PC-3 (cell line): ENCODE data around the gene ARHGAP42. TPM values are rescaled to one million over a fixed set of nuclear protein-coding genes. Genes with fewer than 3 reads are reported as not detected.

Source experiments
- ATAC-seq: fragments of 200-7000 bp; cut with Tn5 transposase; 2 replicates; pipeline ENCODE4 v1.9.1; 2020; ENCODE audit warnings: mild to moderate bottlenecking, moderate library complexity
- BruUV-seq: library from RNA; stranded (reverse); fragments of 400-500 nt; replicated peaks from 2 replicates; lab custom pipeline; 2021; lab: Mats Ljungman, UMichigan
- CTCF ChIA-PET: fragments of 300-600 bp; sonication (Branson Sonifier 250); formaldehyde crosslinking; loops from one replicate; lab custom pipeline; 2022; ENCODE audit warnings: antibody characterized with exemption; lab: Charles Lee
- POLR2A ChIA-PET: fragments of 300-600 bp; sonication (Branson Sonifier 250); formaldehyde crosslinking; loops from one replicate; lab custom pipeline; 2022; ENCODE audit warnings: antibody characterized with exemption; ENCODE audit not compliant: unreplicated experiment; lab: Charles Lee
- DNase-seq: peaks from one replicate; pipeline ENCODE4 v3.0.0-alpha.2; 2015
- H2AFZ ChIP-seq: fragments of 300-600 bp; sonication (generic); 2 replicates; pipeline ENCODE4 v1.6.0; 2016; ENCODE audit warnings: antibody characterized with exemption, low read length
- H3F3A ChIP-seq: fragments of 300-600 bp; sonication (generic); one replicate; pipeline ENCODE4 v1.6.0; 2017; ENCODE audit warnings: antibody characterized with exemption, low read length, control low read depth, mild to moderate bottlenecking; ENCODE audit not compliant: unreplicated experiment
- H3K27ac ChIP-seq: fragments of 300-600 bp; sonication (generic); 2 replicates; pipeline ENCODE4 v1.5.1; 2016; ENCODE audit warnings: mild to moderate bottlenecking, low read length
- H3K27me3 ChIP-seq: fragments of 300-600 bp; sonication (generic); 2 replicates; pipeline ENCODE4 v1.6.1; 2016; ENCODE audit warnings: low read length, mixed read lengths
- H3K36me3 ChIP-seq: fragments of 300-600 bp; sonication (generic); 2 replicates; pipeline ENCODE4 v1.6.1; 2016; ENCODE audit warnings: low read depth, mixed run types, low read length, mixed read lengths
- H3K4me1 ChIP-seq: fragments of 300-600 bp; sonication (generic); 2 replicates; pipeline ENCODE4 v1.5.1; 2016; ENCODE audit warnings: low read length; ENCODE audit not compliant: insufficient read depth
- H3K4me2 ChIP-seq: fragments of 300-600 bp; sonication (generic); 2 replicates; pipeline ENCODE4 v1.6.0; 2016; ENCODE audit warnings: low read length
- H3K4me3 ChIP-seq: fragments of 300-600 bp; sonication (generic); 2 replicates; pipeline ENCODE4 v1.5.1; 2016; ENCODE audit warnings: mild to moderate bottlenecking, low read length, mixed read lengths
- H3K79me2 ChIP-seq: fragments of 300-600 bp; sonication (generic); 2 replicates; pipeline ENCODE4 v1.6.1; 2017; ENCODE audit warnings: low read length, mixed read lengths
- H3K9ac ChIP-seq: fragments of 300-600 bp; sonication (generic); 2 replicates; pipeline ENCODE4 v1.6.0; 2016; ENCODE audit warnings: mild to moderate bottlenecking, low read length
- H3K9me2 ChIP-seq: fragments of 300-600 bp; sonication (generic); replicated peaks from 2 replicates; pipeline ENCODE4 v1.6.1; 2016; ENCODE audit warnings: mixed run types, low read length, mixed read lengths
- H3K9me3 ChIP-seq: fragments of 300-600 bp; sonication (generic); 2 replicates; pipeline ENCODE4 v1.6.1; 2016; ENCODE audit warnings: low read length, mixed read lengths
- H4K20me1 ChIP-seq: fragments of 300-600 bp; sonication (generic); 2 replicates; pipeline ENCODE4 v1.6.1; 2016; ENCODE audit warnings: low read length, mixed read lengths
- CTCF ChIP-seq: fragments of 300-600 bp; sonication (generic); conservative IDR thresholded peaks from 2 replicates; pipeline ENCODE4 v1.5.1; 2017; ENCODE audit warnings: antibody characterized with exemption, low read depth, mild to moderate bottlenecking, low read length
- EZH2 ChIP-seq: fragments of 300-600 bp; sonication (generic); IDR thresholded peaks from one replicate; pipeline ENCODE4 v1.6.1; 2017; ENCODE audit warnings: antibody characterized with exemption, mild to moderate bottlenecking, low read length; ENCODE audit not compliant: unreplicated experiment
- EZH2phosphoT487 ChIP-seq: fragments of 300-600 bp; sonication (generic); IDR thresholded peaks from 2 replicates; pipeline ENCODE4 v1.6.1; 2018; ENCODE audit warnings: mild to moderate bottlenecking, antibody characterized with exemption, low read length, borderline replicate concordance
- intact Hi-C: fragments of 100-400 bp; cut with micrococcal nuclease; formaldehyde crosslinking; loops from 2 replicates; pipeline ENCODE4 v1.9.0; 2023
- total RNA-seq: library from RNA; depleted of rRNA; stranded (reverse); fragments of >200 nt; gene quantifications from 2 replicates; pipeline ENCODE4 v1.2.3, GENCODE V29; 2014

Gene ARHGAP42
- total RNA-seq, 1 experiment from 2014 or later, result 12.1 TPM

GRCh38 chr11:101031713-101032112, 344.6 kb downstream of the ARHGAP42 start:
- Histone ChIP-seq H3K9ac (no peak overlapping the region), H4K20me1 (no peaks in the 10 kb centered on the region), H3F3A (no peaks in the 10 kb centered on the region), H3K36me3 (no peaks in the 10 kb centered on the region), H3K27me3 (peaks cover 40% of the 10 kb centered on the region), H3K4me2 (no peak overlapping the region), H3K79me2 (no peaks in the 10 kb centered on the region), H3K9me2 (no peaks in the 10 kb centered on the region), H3K9me3 (no peaks in the 10 kb centered on the region), H3K27ac (no peak overlapping the region), H3K4me3 (no peak overlapping the region), H3K4me1 (no peaks in the 10 kb centered on the region), H2AFZ (no peak overlapping the region)
- intact Hi-C loops, result no loop called here
- BruUV-seq, result no TSS peak
- ChIA-PET POLR2A (no interaction called here), CTCF (no interaction called here)
- DNase-seq, result no peak
- TF ChIP-seq CTCF (no peak), EZH2 (no peak), EZH2phosphoT487 (no peak)
- ATAC-seq, result no peak

- Histone ChIP-seq H3K9me3 (no peaks in the 10 kb centered on the region), H3K4me1 (no peaks in the 10 kb centered on the region), H3K36me3 (no peaks in the 10 kb centered on the region), H3K4me3 (no peak overlapping the region), H3K9me2 (no peaks in the 10 kb centered on the region), H2AFZ (no peak overlapping the region), H3K27ac (no peak overlapping the region), H3F3A (no peaks in the 10 kb centered on the region), H3K9ac (no peak overlapping the region), H3K4me2 (no peak overlapping the region), H4K20me1 (no peaks in the 10 kb centered on the region), H3K27me3 (peaks cover 41% of the 10 kb centered on the region), H3K79me2 (no peaks in the 10 kb centered on the region)
- CTCF ChIA-PET, result no interaction called here
- ATAC-seq, result no peak
- no TSS peak for BruUV-seq
- no peak for TF ChIP-seq CTCF
- TF ChIP-seq EZH2, result no peak
- TF ChIP-seq EZH2phosphoT487, result no peak
- no peak for DNase-seq
- intact Hi-C loops, result no loop called here
- POLR2A ChIA-PET, result no interaction called here
Measured at GRCh38 chr11:101032991-101033390, 345.9 kb downstream of the ARHGAP42 start.

- POLR2A ChIA-PET, result no interaction called here
- no peaks in the 10 kb centered on the region for H3K9me3 ChIP-seq
- CTCF ChIA-PET, result no interaction called here
- no peak overlapping the region for H2AFZ ChIP-seq
- DNase-seq (no peak), ATAC-seq (no peak)
- H3F3A ChIP-seq, result no peaks in the 10 kb centered on the region
- H3K4me3 ChIP-seq, result no peak overlapping the region
- intact Hi-C loops, result no loop called here
- BruUV-seq, result no TSS peak
- no peaks in the 10 kb centered on the region for H3K36me3 ChIP-seq
- H3K9ac ChIP-seq, result no peak overlapping the region
- no peak overlapping the region for H3K4me2 ChIP-seq
- no peaks in the 10 kb centered on the region for H3K79me2 ChIP-seq
- TF ChIP-seq EZH2 (no peak), EZH2phosphoT487 (no peak), CTCF (no peak)
- no peaks in the 10 kb centered on the region for H3K4me1 ChIP-seq
- no peaks in the 10 kb centered on the region for H3K9me2 ChIP-seq
- H3K27me3 ChIP-seq, result peaks cover 40% of the 10 kb centered on the region
- H3K27ac ChIP-seq, result no peak overlapping the region
- no peaks in the 10 kb centered on the region for H4K20me1 ChIP-seq
Measured at GRCh38 chr11:101034076-101034475, 347.0 kb downstream of the ARHGAP42 start.
